GM21360 (cell line): ENCODE results near the gene DDX1.
"Not testable (repeated sequence)": the region's sequence is repeated elsewhere in the genome, so short reads cannot be mapped to it uniquely, and the experiment has no call there.

ENCODE experiments used
- ATAC-seq: cut with Tn5 transposase; IDR thresholded peaks from one replicate; pipeline ENCODE4 v1.9.1; 2021; ENCODE audit warnings: mild to moderate bottlenecking, moderate library complexity; ENCODE audit not compliant: unreplicated experiment

Gene DDX1

GRCh38 chr2:15594291-15595256, 2.9 kb downstream of the DDX1 start:
- no peak for ATAC-seq

DNA sequence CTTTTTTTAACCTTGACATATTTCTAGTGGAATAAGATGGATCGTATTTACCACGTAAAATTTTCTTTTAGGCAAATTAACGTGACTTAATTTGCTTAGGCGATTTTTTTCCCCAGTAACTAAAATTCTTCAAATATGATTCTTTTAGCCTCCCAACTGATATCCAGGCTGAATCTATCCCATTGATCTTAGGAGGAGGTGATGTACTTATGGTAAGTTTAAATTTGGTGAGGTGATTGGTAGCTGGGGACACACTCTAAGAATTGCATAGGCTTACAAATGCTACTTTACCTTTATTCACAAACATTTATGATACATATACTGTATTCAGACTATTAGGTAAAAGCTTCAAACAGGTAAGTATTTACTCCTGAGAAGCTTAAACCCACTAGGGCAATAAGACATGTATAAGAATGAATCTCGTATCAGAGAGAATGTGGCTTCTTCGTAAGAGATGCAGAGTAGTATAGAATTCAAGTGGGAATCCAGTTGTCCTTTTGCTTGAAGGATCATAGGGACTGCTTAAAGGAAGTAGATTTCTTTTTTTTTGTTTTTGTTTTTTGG, 3.8 kb downstream of the DDX1 start:
- no peak for ATAC-seq

DNA sequence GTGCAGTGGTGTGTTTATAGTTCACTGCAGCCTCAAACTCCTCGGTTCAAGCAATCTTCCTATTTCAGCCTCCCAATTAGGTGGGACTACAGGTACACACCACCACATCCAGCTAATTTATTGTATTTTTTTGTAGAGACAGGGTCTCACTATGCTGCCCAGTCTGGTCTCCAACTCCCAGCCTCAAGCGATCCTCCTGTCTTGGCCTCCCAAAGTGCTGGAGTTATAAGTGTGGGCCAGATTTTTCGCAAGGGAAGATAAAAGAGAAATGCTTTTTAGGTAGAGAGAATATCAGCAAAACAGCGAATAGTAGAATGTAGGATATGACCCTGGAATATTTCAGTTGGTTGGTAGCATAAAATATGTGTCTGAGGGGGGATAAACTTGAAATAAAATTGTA, 4.3 kb downstream of the DDX1 start:
- ATAC-seq = no peak

GRCh38 chr2:15596350-15596749, 4.7 kb downstream of the DDX1 start:
- no peak for ATAC-seq

DNA sequence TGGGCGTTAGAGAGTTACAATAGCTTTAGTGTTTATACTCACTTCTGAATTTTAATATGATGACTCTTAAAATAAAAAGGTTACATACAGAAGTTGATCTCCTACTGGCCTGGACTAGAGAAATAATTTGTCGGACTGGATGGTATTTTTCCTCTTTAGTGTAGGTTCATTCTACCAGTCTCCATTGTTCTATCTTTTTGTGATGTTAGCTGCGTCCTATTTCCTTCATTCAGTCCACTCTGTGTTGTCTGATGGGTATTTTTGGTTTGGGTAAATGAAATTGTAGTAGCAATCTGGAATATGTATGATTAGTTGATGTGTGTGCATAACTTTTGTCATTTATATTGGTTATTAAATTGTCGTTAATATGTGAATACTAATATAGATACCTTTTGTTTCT, 5.3 kb downstream of the DDX1 start:
- no peak for ATAC-seq

DNA sequence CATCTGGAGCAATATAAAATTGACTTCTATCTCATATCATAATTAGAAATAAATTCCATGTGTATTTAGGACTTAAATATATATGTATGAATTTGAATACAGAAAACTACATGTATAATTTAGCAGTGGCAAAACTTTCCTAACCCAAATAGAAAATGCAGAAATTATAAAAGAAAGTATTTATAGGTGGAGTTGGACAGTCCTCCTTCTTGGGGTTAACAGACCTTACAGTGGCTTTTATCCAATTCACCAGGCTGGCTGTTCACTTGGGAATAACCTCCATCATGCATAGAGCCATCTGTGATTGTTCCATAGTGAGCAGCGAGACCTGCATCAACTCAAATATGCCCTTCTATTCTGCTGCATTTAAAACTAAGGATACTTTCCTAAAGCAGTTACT, 8.3 kb downstream of the DDX1 start:
- ATAC-seq = no peak

DNA sequence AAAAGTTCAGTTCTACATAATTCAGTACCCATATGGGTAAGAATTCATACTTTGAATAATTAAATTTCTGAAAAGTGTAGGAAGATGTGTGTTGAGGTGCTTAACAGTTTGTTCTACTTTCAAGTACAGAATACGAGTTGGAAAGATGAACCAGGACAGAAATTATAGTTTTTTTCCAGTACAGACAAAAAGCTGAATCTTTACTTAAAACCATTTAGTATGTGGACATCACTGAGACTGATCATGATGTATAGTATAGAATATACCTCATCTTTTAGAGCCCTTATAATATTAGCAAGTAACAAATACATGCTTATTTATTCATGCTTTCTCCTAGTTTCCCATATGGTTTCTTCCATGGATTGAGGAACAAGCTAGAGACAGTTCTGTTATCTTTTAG, 10.0 kb downstream of the DDX1 start:
- no peak for ATAC-seq

- ATAC-seq = no peak
Observed at GRCh38 chr2:15602393-15602792, 10.7 kb downstream of the DDX1 start.

GRCh38 chr2:15603044-15603765, 11.5 kb downstream of the DDX1 start:
- ATAC-seq = no peak

GRCh38 chr2:15603948-15604347, 12.3 kb downstream of the DDX1 start:
- no peak for ATAC-seq

GRCh38 chr2:15605721-15606120, 14.1 kb downstream of the DDX1 start:
- ATAC-seq = no peak

- no peak for ATAC-seq
Observed at GRCh38 chr2:15606481-15607441, 15.1 kb downstream of the DDX1 start.

- ATAC-seq = no peak
Observed at GRCh38 chr2:15607709-15608391, 16.2 kb downstream of the DDX1 start.

DNA sequence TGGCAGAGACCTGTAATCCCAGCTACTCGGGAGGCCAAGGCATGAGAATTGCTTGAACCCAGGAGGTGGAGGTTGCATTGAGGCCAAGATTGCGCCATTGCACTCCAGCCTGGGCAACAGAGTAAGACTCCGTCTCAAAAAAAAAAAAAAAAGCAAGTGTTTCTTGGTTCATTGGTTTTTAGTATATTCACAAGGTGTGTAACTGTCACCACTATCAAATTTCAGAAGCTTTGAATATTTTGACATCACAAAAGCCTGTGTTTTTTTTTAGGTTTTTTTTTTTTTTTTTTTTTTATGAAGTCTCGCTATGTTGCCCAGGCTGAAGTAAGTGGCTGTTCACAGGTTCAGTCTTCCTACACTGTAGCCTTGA, 16.7 kb downstream of the DDX1 start:
- ATAC-seq = no peak

DNA sequence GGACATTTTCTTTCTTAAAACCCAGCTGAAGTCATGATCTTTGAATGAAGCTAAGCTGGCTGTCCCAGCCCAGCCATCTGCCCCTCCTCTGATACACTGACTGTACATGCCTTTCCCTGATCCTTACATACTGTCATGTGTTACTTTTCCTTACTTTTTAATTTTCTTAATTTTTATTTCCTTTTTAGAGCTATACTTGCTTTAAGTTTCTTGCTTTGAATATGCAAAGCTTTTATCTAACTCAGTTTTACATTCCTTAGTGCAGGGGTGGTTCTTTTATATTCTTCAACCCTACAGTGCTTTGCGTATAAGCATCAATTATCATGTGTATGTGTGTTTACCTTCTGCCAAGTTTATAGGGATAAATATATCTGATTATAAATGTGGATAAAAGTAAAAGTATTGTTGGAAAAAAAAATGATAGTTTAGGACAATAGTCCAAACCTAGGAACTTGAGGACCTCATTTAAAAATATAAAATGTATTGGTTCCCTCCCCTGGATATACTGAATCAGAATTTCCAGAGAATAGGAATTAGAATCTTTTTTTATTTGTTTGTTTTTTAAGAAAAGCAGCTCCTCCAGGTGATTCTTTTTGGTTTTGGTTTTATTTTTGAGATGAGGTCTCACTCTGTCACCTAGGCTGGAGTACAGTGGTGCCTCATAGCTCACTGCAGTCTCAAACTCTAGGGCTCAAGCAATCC, 17.8 kb downstream of the DDX1 start:
- ATAC-seq = no peak

DNA sequence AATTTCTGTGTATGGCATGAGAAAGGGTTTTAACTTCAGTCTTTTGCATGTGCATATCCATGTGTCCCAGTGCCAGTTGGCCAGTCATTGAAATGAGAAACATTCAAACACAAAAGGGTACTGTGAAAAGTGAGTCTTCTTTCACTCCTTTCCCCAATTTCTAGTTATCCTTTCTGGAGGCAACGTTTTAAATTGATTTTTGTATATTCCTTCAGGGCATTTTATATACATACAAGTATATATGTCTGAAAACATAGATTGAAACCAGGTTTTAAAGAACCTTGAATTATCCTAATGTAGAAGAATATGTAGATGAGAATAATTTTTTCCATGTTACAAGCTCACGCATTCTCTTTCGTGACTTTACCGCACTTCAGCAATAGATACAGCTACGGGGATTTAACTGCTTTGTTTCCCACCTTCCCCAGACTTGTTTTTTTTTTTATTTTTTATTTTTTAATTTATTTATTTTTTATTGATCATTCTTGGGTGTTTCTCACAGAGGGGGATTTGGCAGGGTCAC, 18.8 kb downstream of the DDX1 start:
- no peak for ATAC-seq

DNA sequence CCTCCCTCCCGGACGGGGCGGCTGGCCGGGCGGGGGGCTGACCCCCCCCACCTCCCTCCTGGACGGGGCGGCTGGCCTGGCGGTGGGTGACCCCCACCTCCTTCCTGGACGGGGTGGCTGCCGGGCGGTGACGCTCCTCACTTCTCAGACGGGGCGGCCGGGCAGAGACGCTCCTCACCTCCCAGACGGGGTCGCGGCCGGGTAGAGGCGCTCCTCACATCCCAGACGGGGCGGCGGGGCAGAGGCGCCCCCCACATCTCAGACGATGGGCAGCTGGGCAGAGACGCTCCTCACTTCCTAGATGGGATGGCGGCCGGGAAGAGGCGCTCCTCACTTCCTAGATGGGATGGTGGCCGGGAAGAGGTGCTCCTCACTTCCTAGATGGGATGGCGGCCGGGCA, 20.4 kb downstream of the DDX1 start:
- ATAC-seq = not testable (repeated sequence)

DNA sequence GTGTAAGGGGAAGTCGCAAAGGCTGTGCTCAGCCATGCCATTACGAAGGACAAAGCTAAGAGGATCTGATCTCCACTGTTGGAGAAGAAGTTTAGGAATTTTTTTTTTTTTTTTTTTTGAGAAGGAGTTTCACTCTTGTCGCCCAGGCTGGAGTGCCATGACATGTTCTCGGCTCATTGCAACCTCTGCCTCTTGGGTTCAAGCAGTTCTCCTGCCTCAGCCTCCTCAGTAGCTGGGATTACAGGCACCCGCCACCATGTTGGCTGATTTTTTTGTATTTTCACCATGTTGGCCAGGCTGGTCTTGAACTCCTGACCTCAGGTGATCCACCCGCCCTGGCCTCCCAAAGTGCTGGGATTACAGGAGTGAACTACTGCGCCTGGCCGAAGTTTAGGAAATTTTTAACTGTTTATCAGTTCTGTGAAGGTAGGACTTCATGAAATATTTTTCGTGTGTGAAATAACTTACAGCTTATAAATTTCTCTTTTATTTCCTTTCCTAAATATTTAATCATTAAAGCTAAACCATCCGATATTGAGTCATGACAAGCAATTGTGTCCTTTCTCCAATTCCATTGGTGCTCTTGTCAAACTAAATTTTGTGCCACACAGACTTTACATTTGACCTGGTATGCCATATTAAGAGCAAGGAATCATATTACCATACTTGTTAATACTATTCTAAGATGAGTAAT, 22.2 kb downstream of the DDX1 start:
- no peak for ATAC-seq
